HepG2 (cell line): ENCODE measurements around the gene MASP1. TPM values are rescaled to one million over a fixed set of nuclear protein-coding genes. Genes with fewer than 3 reads are reported as not detected.

ENCODE experiments used
- ATAC-seq: fragments of 200-7000 bp; cut with Tn5 transposase; 3 replicates; pipeline ENCODE4 v1.9.1; 2020; ENCODE audit warnings: mild to moderate bottlenecking, moderate library complexity
- BruUV-seq: library from RNA; stranded (reverse); fragments of 400-500 nt; replicated peaks from 2 replicates; lab custom pipeline; 2021; lab: Mats Ljungman, UMichigan
- CTCF ChIA-PET: fragments of 300-600 bp; formaldehyde crosslinking; extraction: SDS; loops from one replicate; lab custom pipeline; 2021; ENCODE audit warnings: low total read pairs, inconsistent platforms, low intra/inter-chr PET ratio; lab: Yijun Ruan, JAX
- POLR2A ChIA-PET: fragments of 350-600 bp; sonication (Branson Sonifier 250); formaldehyde crosslinking; loops from one replicate; lab custom pipeline; 2020; ENCODE audit warnings: antibody characterized with exemption, inconsistent platforms; lab: Yijun Ruan, JAX
- DNase-seq: peaks from one replicate; pipeline ENCODE4 v3.0.0-alpha.2; 2015; ENCODE audit warnings: low spot score
- FAIRE-seq: peaks from 3 replicates; lab custom pipeline; 2011; peaks lifted over from hg19 to GRCh38; lab: Jason Lieb, UNC
- H2AFZ ChIP-seq: one replicate; pipeline ENCODE4 v1.6.1; 2011; ENCODE audit warnings: low read length, inconsistent platforms
- H3K27ac ChIP-seq: fragments of 300-600 bp; 3 replicates; pipeline ENCODE4 v1.8.0; 2011; ENCODE audit warnings: mixed run types, mild to moderate bottlenecking, mixed read lengths, low read length, inconsistent platforms; ENCODE audit not compliant: insufficient read depth; ENCODE audit errors: extremely low read length
- H3K27me3 ChIP-seq, 2 experiments: fragments of 200-600 bp in 1 of 2; 2 replicates in 1 of 2; 3 replicates in 1 of 2; pipeline versions ENCODE4 v1.6.0 to v1.8.0; 2011; ENCODE audit warnings: low read length in 2 of 2, mild to moderate bottlenecking in 2 of 2, moderate library complexity in 2 of 2, inconsistent platforms in 1 of 2; ENCODE audit not compliant: insufficient read depth in 2 of 2, control insufficient read depth in 1 of 2
- H3K36me3 ChIP-seq, 2 experiments: fragments of 200-600 bp in 1 of 2; replicated peaks in 1 of 2; 2 replicates in 1 of 2; 3 replicates in 1 of 2; pipeline versions ENCODE4 v1.5.1 to v1.8.0; 2011; ENCODE audit warnings: low read length in 2 of 2, inconsistent platforms in 1 of 2; ENCODE audit not compliant: insufficient read depth in 2 of 2, control insufficient read depth in 1 of 2
- H3K4me1 ChIP-seq: 2 replicates; pipeline ENCODE4 v1.5.1; 2012; ENCODE audit warnings: low read length, inconsistent platforms; ENCODE audit not compliant: insufficient read depth
- H3K4me2 ChIP-seq: 2 replicates; pipeline ENCODE4 v1.6.0; 2011; ENCODE audit warnings: low read depth, low read length, inconsistent platforms
- H3K4me3 ChIP-seq, 3 experiments: fragments of 200-600 bp in 1 of 3; sonication (generic), shearing (Covaris generic) in 1 of 3; replicated peaks in 1 of 3; 2 replicates each; pipeline ENCODE4 v1.5.1; 2011 to 2016; ENCODE audit warnings: low read length in 3 of 3, inconsistent platforms in 2 of 3, low read depth in 2 of 3, mild to moderate bottlenecking in 2 of 3, control low read depth in 1 of 3, mixed read lengths in 1 of 3; ENCODE audit not compliant: insufficient read depth in 1 of 3
- H3K79me2 ChIP-seq: one replicate; pipeline ENCODE4 v1.6.1; 2011; ENCODE audit warnings: low read length, inconsistent platforms; ENCODE audit not compliant: insufficient read depth
- H3K9ac ChIP-seq: 2 replicates; pipeline ENCODE4 v1.6.0; 2011; ENCODE audit warnings: mild to moderate bottlenecking, low read depth, low read length, inconsistent platforms; ENCODE audit not compliant: insufficient read depth
- H3K9me3 ChIP-seq: 2 replicates; pipeline ENCODE4 v1.5.1; 2012; ENCODE audit warnings: mild to moderate bottlenecking, low read length
- H4K20me1 ChIP-seq: 2 replicates; pipeline ENCODE4 v1.6.0; 2011; ENCODE audit warnings: inconsistent platforms, mild to moderate bottlenecking, low read length, moderate library complexity; ENCODE audit not compliant: insufficient read depth
- ATAD3A ChIP-seq: sonication (generic); formaldehyde crosslinking; IDR thresholded peaks from 2 replicates; pipeline ENCODE4 v1.4.0; 2020; ENCODE audit warnings: missing genetic modification reagents
- CAMTA2 ChIP-seq: sonication (generic); formaldehyde crosslinking; IDR thresholded peaks from 2 replicates; pipeline ENCODE4 v1.4.0; 2020; ENCODE audit warnings: mild to moderate bottlenecking, missing genetic modification reagents, borderline replicate concordance
- CHD4 ChIP-seq: fragments of 200-600 bp; sonication (generic); IDR thresholded peaks from 2 replicates; pipeline ENCODE4 v1.7.0; 2017; ENCODE audit warnings: mild to moderate bottlenecking, low read length, borderline replicate concordance
- CSRNP2 ChIP-seq: sonication (generic); formaldehyde crosslinking; conservative IDR thresholded peaks from 2 replicates; pipeline ENCODE4 v1.8.0; 2022; ENCODE audit warnings: low read depth, missing genetic modification reagents
- EZH2 ChIP-seq: conservative IDR thresholded peaks from 2 replicates; pipeline ENCODE4 v1.6.1; 2012; ENCODE audit warnings: mild to moderate bottlenecking, low read depth, low read length, moderate library complexity
- GATAD2A ChIP-seq: IDR thresholded peaks from 2 replicates; pipeline ENCODE4 v1.6.1; 2016
- HNRNPH1 ChIP-seq: fragments of 200-400 bp; formaldehyde crosslinking; optimal IDR thresholded peaks from 2 replicates; pipeline ENCODE3; 2017; ENCODE audit warnings: mild to moderate bottlenecking, low read depth, low read length
- HNRNPUL1 ChIP-seq: fragments of 200-400 bp; formaldehyde crosslinking; IDR thresholded peaks from 2 replicates; pipeline ENCODE4 v1.6.1; 2017; ENCODE audit warnings: low read depth, mild to moderate bottlenecking, low read length, moderate library complexity
- KLF6 ChIP-seq: IDR thresholded peaks from 2 replicates; pipeline ENCODE4 v1.8.0; 2016; ENCODE audit warnings: missing biosample characterization, missing genetic modification reagents
- MAFF ChIP-seq: IDR thresholded peaks from 2 replicates; pipeline ENCODE4 v1.6.1; 2011; ENCODE audit warnings: low read depth, low read length, improper control_type of control experiment
- MAFK ChIP-seq, 2 experiments: IDR thresholded peaks in 1 of 2; conservative IDR thresholded peaks in 1 of 2; 2 replicates each; pipeline ENCODE4 v1.6.1; 2011; ENCODE audit warnings: improper control_type of control experiment in 2 of 2, low read length in 2 of 2
- NFE2L2 ChIP-seq: fragments of 150-350 bp; IDR thresholded peaks from 2 replicates; pipeline ENCODE4 v1.6.1; 2014; ENCODE audit warnings: low read length
- PRDM15 ChIP-seq: sonication (generic); formaldehyde crosslinking; IDR thresholded peaks from 2 replicates; pipeline ENCODE4 v1.4.0; 2020; ENCODE audit warnings: missing genetic modification reagents
- RARG ChIP-seq: sonication (generic); formaldehyde crosslinking; IDR thresholded peaks from 2 replicates; pipeline ENCODE4 v1.4.0; 2020; ENCODE audit warnings: low read depth, mild to moderate bottlenecking, missing genetic modification reagents
- SCMH1 ChIP-seq: sonication (generic); formaldehyde crosslinking; IDR thresholded peaks from 2 replicates; pipeline ENCODE4 v1.9.0; 2021; ENCODE audit warnings: missing genetic modification reagents, mild to moderate bottlenecking, borderline replicate concordance
- STAG1 ChIP-seq: sonication (generic); formaldehyde crosslinking; IDR thresholded peaks from 2 replicates; pipeline ENCODE4 v1.4.0; 2020; ENCODE audit warnings: missing genetic modification reagents
- TEAD3 ChIP-seq: optimal IDR thresholded peaks from 2 replicates; pipeline ENCODE3; 2016; ENCODE audit warnings: borderline replicate concordance
- TMF1 ChIP-seq: sonication (generic); formaldehyde crosslinking; IDR thresholded peaks from 2 replicates; pipeline ENCODE4 v1.8.1; 2022; ENCODE audit warnings: low read depth, missing genetic modification reagents
- ZKSCAN8 ChIP-seq: IDR thresholded peaks from 2 replicates; pipeline ENCODE4 v1.6.1; 2016; ENCODE audit warnings: borderline replicate concordance, missing genetic modification reagents, missing compliant biosample characterization
- ZNF138 ChIP-seq: sonication (generic); formaldehyde crosslinking; IDR thresholded peaks from 2 replicates; pipeline ENCODE4 v1.5.0; 2020; ENCODE audit warnings: mild to moderate bottlenecking, low read depth, missing genetic modification reagents
- ZNF234 ChIP-seq: sonication (generic); formaldehyde crosslinking; conservative IDR thresholded peaks from 2 replicates; pipeline ENCODE4 v1.5.1; 2020; ENCODE audit warnings: mild to moderate bottlenecking, missing genetic modification reagents
- ZNF441 ChIP-seq: sonication (generic); formaldehyde crosslinking; IDR thresholded peaks from 2 replicates; pipeline ENCODE4 v1.7.0; 2021; ENCODE audit warnings: missing genetic modification reagents, borderline replicate concordance
- ZNF549 ChIP-seq: sonication (generic); formaldehyde crosslinking; IDR thresholded peaks from 2 replicates; pipeline ENCODE4 v1.5.0; 2020; ENCODE audit warnings: missing genetic modification reagents
- ZNF674 ChIP-seq: sonication (generic); formaldehyde crosslinking; IDR thresholded peaks from 2 replicates; pipeline ENCODE4 v1.5.0; 2020; ENCODE audit warnings: low read depth, mild to moderate bottlenecking, missing genetic modification reagents
- WGBS: methylation state at CpG from one replicate; pipeline ENCODE4 v1.1.6; 2017; ENCODE audit warnings: low lambda C conversion rate; 5-methylcytosine and 5-hydroxymethylcytosine counted together
- in situ Hi-C: cut with HindIII; loops from 2 replicates; pipeline ENCODE4 v1.10.0; 2017; ENCODE audit warnings: low pct_unique_long_range_greater_than_20kb; ENCODE audit not compliant: extremely low pct_ligation_motif_present
- intact Hi-C: fragments of 100-400 bp; cut with micrococcal nuclease; formaldehyde crosslinking; loops from one replicate; pipeline ENCODE4 v1.10.0; 2022; ENCODE audit not compliant: unreplicated experiment
- polyA plus RNA-seq, 8 experiments: library from polyadenylated mRNA; depleted of rRNA in 3 of 8; stranded (reverse) in 7 of 8; unstranded in 1 of 8; fragments of >200 nt; fragmentation: Illumina TruSeq in 4 of 8; extraction: Trizol in 4 of 8; gene quantifications; 2 replicates each; pipeline versions ENCODE4 v1.2.1 to v1.2.3, GENCODE V29; 2011 to 2016; ENCODE audit warnings: low read depth in 4 of 8, missing spikeins in 1 of 8, mixed read lengths in 1 of 8; ENCODE audit not compliant: insufficient read depth in 1 of 8
- total RNA-seq, 5 experiments: library from RNA; depleted of rRNA; stranded (reverse); fragments of >200 nt; fragmentation: Illumina TruSeq; extraction: Trizol; gene quantifications; 2 replicates each; pipeline ENCODE4 v1.2.3, GENCODE V29; 2016; ENCODE audit warnings: low read depth in 1 of 5

MASP1 gene
- total and polyA plus RNA-seq, 2 of the 13 experiments (the other 11 are each of a cell fraction or from before 2014, with no cell fraction given): 10.8 to 56.0 TPM

GRCh38 chr3:187261541-187261969 is 30.0 kb downstream of the MASP1 start:
- intact Hi-C loops (no loop called here), in situ Hi-C loops (no loop called here)
- 72% methylated on average over 3 of the region's 3 CpGs for WGBS
- Histone ChIP-seq H4K20me1 (no peaks in the 10 kb centered on the region), H2AFZ (no peak overlapping the region), H3K4me2 (no peak overlapping the region), H3K4me3 (no peak overlapping the region), H3K27me3 (no peaks in the 10 kb centered on the region; a peak in 1 of 5 replicates), H3K27ac (no peak overlapping the region), H3K9me3 (no peaks in the 10 kb centered on the region), H3K79me2 (no peaks in the 10 kb centered on the region), H3K4me1 (peaks cover 36% of the 10 kb centered on the region), H3K9ac (no peak overlapping the region), H3K36me3 (no peaks in the 10 kb centered on the region)
- ATAC-seq (no peak), DNase-seq (no peak), FAIRE-seq (no peak)
- BruUV-seq: no TSS peak
- ChIA-PET CTCF (no interaction called here), POLR2A (no interaction called here)
- TF ChIP-seq ZKSCAN8 (CRISPR knock-in tag) (no peak), ZNF674 (CRISPR knock-in tag) (no peak), SCMH1 (CRISPR knock-in tag) (no peak), EZH2 (no peak), ATAD3A (no peak), ZNF234 (CRISPR knock-in tag) (no peak), NFE2L2 (peak; percentile 93), GATAD2A (0 out of 2 replicates have a peak, but pooled peaks have one; percentile 19), PRDM15 (CRISPR knock-in tag) (no peak), ZNF441 (CRISPR knock-in tag) (no peak), CHD4 (no peak), KLF6 (CRISPR knock-in tag) (no peak), CSRNP2 (no peak), ZNF549 (CRISPR knock-in tag) (no peak), CAMTA2 (no peak), MAFK (conservative IDR thresholded peaks at IDR 0.05 in 1 of 2, IDR thresholded peaks at IDR 0.05 in 1 of 2; ENCODE audit: low read length in 2 of 2) (peak; percentile 81 to 85), RARG (CRISPR knock-in tag) (no peak), HNRNPH1 (no peak), MAFF (peak; percentile 71), STAG1 (CRISPR knock-in tag) (no peak), TEAD3 (CRISPR knock-in tag) (no peak), HNRNPUL1 (no peak), TMF1 (CRISPR knock-in tag) (no peak), ZNF138 (no peak)
